ENCODE results near the gene ATP6V1F.

DNA sequence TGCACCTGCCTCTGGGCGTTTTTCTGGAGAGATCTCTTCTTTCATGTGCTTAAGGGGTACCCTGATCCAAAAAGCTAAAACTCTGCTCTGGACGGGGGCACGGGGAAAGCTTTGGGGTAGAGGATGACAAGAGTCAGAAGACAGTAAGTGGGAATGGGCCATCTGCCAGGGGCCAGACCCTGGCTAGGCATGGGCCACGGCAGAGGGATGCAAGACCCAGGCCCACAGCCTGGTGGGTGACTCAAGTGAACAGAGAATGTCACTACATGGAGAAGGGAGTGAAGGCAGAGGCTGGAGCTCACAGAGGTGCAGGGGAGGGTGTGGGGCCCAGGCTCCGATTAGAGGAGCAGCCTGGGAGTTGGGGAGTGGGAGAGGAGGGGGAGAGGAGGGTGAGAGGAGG is 17.2 kb upstream of the ATP6V1F start:
- TF ChIP-seq GATA2 (IDR thresholded peaks at IDR 0.05; ENCODE audit: low read depth, low read length) (no peak), GATA3 (IDR thresholded peaks at IDR 0.05; ENCODE audit: low read depth, low read length) (no peak)

Measured in SH-SY5Y (cell line).